GM12864 (cell line): Measurements from ENCODE around the gene CEP170.

Experiments
- DNase-seq: peaks from one replicate; pipeline ENCODE4 v3.0.0-alpha.2; 2011; ENCODE audit warnings: low read depth
- H3K4me3 ChIP-seq: 2 replicates; pipeline ENCODE4 v1.5.1; 2011; ENCODE audit warnings: mild to moderate bottlenecking, low read depth, low read length, control low read depth
- CTCF ChIP-seq: IDR thresholded peaks from 2 replicates; pipeline ENCODE4 v1.5.1; 2011; ENCODE audit warnings: low read depth, mild to moderate bottlenecking, moderate library complexity, low read length, control low read depth, inconsistent platforms; ENCODE audit errors: missing control alignments

Gene CEP170

GRCh38 chr1:243267914-243268653 is 13.0 kb upstream of the CEP170 start:
- no peak for TF ChIP-seq CTCF
- H3K4me3 ChIP-seq = no peak overlapping the region
- DNase-seq = no peak

- TF ChIP-seq CTCF = no peak
- no peak overlapping the region for H3K4me3 ChIP-seq
- no peak for DNase-seq
Measured at GRCh38 chr1:243267471-243267880, 12.4 kb upstream of the CEP170 start.

- no peak overlapping the region for H3K4me3 ChIP-seq
- no peak for TF ChIP-seq CTCF
- no peak for DNase-seq
Measured at GRCh38 chr1:243266231-243266630, 11.2 kb upstream of the CEP170 start.

GRCh38 chr1:243264717-243265116 is 9.6 kb upstream of the CEP170 start:
- no peak overlapping the region for H3K4me3 ChIP-seq
- DNase-seq = no peak
- no peak for TF ChIP-seq CTCF

- DNase-seq = no peak
- TF ChIP-seq CTCF = no peak
- no peak overlapping the region for H3K4me3 ChIP-seq
Measured at GRCh38 chr1:243261390-243261789, 6.3 kb upstream of the CEP170 start.

GRCh38 chr1:243260221-243260880 is 5.3 kb upstream of the CEP170 start:
- no peak for DNase-seq
- H3K4me3 ChIP-seq = no peak overlapping the region
- TF ChIP-seq CTCF = no peak
